Measurements from ENCODE around the gene NOC2L.

GRCh38 chr1:964691-965525 lies 5.9 kb upstream of the NOC2L start:
- TF ChIP-seq CTCF (IDR thresholded peaks at IDR 0.05) (no peak), EZH2phosphoT487 (IDR thresholded peaks at IDR 0.05) (no peak), EZH2 (IDR thresholded peaks at IDR 0.05) (no peak)

Measured in neural progenitor cell (in vitro differentiated cells).